ENCODE results near the gene QRICH2.
"Not testable (repeated sequence)": the region's sequence is repeated elsewhere in the genome, so short reads cannot be mapped to it uniquely, and the experiment has no call there.

Gene QRICH2

DNA sequence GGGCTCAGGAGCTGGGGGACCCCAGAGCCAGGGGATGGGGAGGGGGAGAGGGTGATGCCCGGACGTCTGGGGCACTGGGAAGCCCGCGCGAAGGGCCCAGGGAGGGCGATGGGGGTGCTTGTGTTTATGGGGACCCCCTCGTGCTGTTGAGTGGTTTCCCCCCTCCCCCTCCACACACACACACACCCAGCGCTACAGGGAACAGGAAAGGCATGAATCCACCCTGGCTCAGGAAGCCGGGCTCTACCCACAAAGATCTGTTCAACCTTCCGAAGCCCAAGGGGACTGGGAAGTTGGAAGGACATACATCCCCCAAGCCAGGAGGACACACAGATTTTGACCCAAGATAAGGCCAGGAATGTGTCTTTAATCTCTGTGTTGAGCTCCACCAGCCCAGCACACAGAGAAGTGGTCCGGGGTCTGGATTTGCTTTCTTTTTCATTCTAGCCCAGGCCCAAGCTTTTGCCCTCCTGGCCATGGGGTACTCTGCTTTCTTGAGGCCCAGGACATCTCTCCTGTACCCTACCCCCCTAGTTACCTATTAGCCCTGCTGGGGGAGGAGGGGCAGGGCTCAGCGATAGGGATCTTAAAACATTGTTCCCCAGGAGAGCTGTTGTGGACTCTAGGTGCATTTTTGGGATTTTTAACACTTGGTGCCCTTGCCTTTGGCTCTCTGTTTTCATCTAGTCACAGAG is 41.7 kb downstream of the QRICH2 start:
- no peak for DNase-seq (ENCODE audit: low read depth)

DNA sequence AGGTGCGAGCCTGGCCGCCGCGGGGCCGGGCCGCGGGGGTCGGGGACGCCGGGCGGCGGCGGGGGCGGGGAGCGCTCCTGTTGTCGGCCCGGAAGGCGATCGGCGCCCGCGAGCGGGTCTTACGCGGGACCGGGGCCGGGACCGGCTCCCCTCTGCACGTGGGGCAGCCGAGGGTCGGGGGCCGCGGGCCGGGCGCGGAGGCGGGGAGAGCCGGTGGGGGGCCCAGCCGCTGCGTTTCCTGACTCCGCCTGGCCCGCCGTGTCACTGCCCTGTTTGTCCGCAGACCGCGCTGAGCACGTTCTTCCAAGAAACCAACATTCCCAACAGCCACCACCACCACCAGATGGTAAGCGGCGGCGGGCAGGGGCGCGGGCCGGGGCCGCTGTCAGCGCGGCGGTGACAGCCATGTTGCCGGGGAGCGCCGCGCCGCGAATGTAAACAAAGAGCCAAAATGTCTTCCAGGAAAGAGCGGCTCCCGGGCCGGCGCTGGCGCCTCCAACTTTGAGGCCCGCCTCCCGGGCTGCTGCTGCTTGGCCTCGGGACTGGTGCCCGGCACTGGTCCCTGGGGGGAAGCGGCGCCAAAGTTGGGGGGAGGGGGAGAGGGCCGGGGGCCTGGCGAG is 42.3 kb downstream of the QRICH2 start:
- no peak for DNase-seq (ENCODE audit: low read depth)

DNA sequence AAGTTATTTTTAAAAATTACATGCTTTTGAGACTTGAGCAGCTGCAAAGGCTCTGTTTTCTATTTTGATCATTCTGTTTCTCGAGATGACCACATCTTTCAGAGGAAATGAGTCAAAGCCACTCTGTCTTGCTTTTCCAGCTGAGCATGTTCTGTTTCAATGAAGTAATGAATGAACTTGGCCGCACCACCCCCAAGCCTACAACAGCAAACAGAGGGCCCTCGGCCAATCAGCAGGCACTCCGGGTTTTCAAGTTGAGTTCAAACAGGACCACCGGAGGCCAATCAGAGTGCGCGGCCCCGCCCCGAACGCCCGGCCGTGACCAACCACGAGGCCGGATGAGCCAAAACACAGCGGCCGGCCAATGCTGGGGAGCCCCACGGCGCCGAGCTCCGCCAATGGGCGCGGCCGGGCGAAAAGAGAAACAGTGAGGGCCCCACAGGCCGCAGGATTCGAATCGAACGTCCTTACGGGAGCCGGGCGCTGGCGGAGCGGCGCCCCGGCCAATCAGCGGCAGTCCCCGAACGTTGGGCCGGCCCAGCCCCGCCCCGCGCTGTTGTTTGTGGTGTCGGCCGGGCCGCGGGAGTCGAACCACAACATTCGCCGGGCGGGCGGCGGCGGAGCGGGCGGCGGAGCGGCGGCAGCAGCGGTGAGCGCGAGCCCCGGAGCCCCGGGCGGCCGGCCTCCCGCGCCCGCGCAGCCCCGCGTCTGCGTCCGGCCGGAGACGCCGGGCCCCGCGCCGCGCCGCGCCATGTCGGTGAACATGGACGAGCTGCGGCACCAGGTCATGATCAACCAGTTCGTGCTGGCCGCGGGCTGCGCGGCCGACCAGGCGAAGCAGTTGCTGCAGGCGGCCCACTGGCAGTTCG is 43.1 kb downstream of the QRICH2 start, which contains the start of gene UBALD2:
Gene UBALD2 (plus strand): TSS at position 594 of the 869 bp plus-strand sequence. CDS start 158 bp downstream, at position 752.
- DNase-seq (ENCODE audit: low read depth) = peak; percentile 91

DNA sequence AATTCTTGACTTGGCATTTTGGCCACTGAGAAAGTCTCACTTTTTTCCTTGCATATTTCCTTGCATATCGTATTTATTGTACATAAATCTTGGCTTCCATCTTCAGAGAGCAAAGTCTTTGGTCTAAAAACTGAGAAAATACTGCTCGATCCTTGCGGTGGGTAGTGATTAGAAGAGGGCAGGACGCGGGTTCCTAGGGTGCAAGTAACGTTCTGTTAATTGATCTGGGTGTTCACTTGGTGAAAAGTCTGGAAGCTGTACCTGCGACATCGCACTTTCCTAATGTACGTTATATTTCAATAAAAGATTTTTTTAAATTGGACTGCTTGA is 43.7 kb downstream of the QRICH2 start:
- DNase-seq (ENCODE audit: low read depth) = no peak

DNA sequence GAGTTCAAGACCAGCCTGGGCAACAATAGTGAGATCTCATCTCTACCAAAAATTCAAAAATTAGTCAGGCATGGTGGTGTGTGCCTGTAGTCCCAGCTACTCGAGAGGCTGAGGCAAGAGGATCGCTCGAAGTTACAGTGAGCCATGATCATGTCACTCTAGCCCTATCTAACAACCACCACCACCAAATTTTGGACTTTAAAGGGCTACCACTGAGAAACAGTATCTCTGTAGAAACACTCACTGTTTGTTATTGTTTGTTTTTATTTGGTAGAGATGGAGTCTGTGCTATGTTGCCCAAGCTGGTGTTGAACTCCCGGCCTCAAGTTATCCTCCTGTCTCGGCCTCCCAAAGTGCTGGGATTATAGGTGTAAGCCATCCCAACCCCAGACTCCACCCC is 44.2 kb downstream of the QRICH2 start:
- DNase-seq (ENCODE audit: low read depth) = no peak

DNA sequence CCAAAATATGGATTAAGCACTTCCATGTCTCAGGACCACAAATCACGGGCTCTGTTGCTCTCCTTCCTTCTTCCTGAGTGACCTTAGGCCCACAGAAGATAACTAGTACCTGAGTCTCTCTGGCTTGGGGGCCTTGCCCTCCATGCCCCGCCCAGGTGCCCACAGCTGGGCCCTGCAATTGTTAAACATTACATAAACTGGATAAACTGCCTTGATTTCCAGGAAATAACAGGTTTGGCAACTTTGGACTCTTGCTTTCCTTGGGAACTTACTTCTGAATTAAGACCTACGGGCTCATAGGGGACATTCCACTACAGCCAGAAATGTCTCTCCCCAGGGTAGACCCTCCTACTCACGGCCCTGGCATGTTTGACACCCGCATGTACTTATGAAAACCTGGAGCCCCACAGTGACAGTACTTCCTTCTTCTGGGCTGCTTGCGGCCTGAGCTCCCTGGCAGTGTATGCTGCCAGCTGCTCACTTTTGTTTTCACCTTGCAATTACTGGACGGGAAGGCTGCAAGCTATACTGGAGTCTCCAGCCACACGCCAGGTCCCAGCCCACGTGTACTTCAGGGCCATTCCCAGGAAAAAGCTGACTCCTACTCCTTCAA is 45.2 kb downstream of the QRICH2 start:
- no peak for DNase-seq (ENCODE audit: low read depth)

DNA sequence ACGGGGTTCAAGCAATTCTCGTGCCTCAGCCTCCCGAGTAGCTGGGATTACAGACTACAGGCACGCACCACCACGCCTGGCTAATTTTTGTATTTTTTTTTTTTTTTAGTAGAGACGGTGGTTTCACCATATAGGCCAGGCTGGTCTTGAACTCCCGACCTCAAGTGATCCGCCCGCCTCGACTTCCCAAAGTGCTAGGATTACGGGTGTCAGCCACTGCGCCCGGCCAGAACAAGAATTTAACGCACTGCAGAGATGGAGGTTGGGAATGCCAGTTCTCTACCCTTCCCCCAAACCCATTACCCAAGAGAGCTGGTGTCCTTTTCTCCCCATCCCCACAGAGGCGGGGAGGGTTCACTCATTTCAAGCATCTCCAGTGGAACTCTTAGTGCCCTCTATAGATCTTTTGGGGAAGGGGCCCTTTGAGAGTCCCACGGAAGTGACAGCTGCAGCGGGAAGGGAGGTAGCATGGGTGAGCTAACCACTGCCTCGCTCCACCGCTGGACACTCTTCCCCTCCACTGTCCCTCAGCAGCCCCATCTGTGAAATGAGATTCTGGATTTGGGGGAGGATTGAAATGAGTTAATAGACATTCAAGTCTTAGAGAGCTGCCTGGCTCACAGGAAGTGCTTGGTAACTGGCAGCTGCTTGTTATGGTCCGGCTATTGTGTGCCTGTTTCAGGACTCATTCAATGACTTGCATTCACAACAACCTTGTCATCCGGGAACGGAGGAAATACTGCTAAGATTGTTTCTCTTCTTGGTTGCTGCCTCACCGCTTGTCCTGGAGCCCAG is 46.5 kb downstream of the QRICH2 start:
- no peak for DNase-seq (ENCODE audit: low read depth)

DNA sequence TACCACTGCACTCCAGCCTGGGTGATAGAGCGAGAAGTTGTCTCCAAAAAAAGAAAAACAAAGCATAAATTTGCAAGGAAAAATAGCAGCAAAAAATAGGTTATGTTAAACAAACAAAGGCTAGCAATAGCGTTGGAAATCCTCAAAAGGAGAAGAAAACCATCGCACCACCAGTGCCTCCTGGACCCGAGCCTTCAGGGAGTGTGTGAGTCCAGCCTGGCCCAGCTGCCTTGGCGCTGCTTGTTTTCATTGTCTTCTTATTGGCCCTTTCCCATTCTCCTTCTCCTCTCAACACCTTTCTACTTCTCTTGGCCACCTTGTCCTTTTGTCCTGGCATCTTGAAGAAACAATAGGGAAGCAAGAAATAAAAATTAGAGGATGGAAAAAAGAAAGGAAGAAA is 47.4 kb downstream of the QRICH2 start:
- DNase-seq (ENCODE audit: low read depth) = no peak

DNA sequence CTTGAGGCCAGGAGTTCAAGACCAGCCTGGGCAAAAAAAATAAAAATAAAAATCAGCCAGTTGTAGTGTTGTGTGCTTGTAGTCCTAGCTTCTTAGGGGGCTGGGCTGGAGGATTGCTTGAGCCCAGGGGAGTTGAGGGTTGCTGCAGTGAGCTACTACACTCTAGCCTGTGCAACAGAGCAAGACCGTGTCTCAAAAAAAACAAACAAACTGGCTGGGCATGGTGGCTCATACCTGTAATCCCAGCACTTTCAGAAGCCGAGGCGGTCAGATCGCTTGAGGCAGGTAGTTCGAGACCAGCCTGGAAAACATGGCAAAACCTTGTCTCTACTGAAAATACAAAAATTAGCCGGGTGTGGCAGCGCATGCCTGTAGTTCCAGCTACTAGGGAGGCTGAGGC is 47.9 kb downstream of the QRICH2 start:
- DNase-seq (ENCODE audit: low read depth) = no peak

DNA sequence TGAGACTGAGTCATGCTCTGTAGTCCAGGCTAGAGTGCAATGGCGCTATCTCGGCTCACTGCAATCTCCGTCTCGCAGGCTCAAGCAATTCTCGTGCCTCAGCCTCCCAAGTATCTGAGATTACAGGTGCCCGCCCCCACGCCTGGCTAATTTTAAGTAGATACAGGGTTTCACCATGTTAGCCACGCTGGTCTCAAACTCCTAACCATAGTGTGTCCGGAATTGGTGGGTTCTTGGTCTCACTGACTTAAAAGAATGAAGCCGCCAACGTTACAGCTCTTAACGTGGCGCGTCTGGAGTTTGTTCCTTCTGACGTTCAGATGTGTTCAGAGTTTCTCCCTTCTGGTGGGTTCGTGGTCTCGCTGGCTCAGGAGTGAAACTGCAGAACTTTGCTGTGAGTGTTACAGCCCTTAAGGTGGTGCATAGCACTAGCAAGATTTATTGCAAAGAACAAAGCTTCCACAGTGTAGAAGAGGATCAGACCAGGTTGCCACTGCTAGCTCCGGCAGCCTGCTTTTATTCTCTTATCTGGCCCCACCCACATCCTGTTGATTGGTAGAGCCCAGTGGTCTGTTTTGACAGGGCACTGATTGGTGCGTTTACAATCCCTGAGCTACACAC is 51.5 kb downstream of the QRICH2 start:
- DNase-seq (ENCODE audit: low read depth) = not testable (repeated sequence)

DNA sequence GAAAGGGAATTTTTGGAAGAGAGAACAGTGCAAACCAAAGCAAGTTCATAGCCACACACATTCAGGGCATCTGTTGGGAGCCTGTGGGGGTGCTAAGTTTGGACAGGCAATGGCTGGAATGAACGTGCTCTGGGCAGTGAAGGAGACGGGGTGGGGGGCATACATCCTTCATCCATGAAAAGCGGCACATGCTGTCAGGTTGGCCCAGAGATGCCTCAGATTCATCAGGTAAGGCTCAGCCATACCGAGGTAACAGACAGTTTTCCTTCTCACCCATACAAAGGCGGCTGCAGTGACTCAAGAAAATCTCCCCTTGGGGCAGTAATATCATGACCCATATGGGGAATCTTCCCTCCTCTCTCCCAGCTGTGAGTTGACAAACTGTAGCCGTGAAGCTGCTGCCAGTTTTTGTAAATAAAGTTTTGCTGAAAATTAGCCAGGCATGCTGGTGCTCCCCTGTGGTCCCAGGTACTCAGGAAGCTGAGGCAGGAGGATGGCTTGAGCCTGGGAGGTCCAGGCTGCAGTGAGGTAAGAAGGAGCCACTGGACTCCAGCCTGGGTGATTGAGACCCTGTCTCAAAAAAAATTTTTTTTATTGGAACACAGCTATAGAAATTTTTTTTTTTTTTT is 52.2 kb downstream of the QRICH2 start:
- no peak for DNase-seq (ENCODE audit: low read depth)

DNA sequence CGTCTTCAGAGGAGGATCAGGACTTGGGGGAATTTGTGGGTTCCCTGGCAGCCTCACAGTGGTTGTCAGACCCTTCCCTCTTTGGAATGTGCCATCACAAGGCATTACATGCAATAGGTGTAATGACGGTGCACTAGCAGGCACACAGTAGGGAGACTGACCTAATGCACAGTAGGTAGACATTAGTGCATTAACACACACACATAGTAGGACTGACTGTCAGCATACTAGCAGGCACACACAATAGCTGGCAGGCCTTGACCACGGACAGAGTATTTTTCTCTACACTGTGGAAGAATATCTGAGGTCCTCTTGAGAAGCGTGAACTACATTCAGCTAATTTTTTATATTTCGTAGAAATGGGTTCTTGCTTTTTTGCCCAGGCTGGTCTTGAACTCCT is 53.8 kb downstream of the QRICH2 start:
- no peak for DNase-seq (ENCODE audit: low read depth)

DNA sequence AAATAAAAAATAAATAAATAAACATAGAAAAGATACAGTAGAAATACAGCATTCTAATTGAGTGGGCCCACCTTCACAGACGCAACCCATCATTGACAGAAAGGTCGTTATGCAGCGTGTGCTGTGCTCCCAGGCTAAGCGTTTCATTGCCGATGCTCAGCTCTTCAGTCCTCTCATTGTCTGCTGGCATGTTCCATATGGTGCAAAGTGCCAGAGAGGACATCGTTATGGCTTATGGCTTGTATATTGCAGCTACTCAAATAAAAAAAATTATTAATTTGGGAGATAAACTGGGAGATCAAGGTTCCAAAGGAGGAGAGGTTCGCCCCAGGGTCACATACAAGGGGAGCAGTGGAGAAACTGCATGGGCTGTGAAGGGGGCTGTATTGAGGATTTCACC is 54.2 kb downstream of the QRICH2 start:
- DNase-seq (ENCODE audit: low read depth) = no peak

DNA sequence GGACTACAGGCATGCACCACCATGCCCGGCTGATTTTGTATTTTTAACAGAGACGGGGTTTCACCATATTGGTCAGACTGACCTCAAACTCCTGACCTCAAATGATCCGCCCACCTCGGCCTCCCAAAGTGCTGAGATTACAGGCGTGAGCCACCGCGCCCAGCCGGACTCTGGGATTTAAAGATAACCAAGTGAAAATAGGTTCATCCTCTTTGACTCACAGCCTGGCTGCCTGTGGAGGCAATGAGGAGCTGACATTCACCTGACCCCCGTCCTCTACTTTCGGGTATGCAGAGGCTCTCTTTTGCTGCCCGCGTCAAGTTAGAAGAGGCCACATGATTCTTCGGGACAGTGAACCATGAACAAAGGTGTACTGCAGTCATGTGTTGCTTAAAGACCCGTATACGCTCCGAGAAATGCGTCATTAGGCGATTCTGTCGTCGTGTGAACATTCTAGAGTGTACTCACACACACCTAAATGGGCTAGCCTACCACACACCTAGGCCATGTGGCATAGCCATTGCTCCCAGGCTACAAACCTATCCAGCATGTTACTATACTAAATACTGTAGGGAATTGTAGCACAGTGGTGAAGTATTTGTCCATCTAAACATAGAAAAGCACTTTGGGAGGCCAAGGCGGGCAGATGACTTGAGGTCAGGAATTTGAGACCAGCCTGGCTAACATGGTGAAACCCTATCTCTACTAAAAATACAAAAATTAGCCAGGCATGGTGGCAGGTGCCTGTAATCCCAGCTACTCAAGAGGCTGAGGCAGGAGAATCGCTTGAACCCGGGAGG is 54.9 kb downstream of the QRICH2 start:
- DNase-seq (ENCODE audit: low read depth) = not testable (repeated sequence)

DNA sequence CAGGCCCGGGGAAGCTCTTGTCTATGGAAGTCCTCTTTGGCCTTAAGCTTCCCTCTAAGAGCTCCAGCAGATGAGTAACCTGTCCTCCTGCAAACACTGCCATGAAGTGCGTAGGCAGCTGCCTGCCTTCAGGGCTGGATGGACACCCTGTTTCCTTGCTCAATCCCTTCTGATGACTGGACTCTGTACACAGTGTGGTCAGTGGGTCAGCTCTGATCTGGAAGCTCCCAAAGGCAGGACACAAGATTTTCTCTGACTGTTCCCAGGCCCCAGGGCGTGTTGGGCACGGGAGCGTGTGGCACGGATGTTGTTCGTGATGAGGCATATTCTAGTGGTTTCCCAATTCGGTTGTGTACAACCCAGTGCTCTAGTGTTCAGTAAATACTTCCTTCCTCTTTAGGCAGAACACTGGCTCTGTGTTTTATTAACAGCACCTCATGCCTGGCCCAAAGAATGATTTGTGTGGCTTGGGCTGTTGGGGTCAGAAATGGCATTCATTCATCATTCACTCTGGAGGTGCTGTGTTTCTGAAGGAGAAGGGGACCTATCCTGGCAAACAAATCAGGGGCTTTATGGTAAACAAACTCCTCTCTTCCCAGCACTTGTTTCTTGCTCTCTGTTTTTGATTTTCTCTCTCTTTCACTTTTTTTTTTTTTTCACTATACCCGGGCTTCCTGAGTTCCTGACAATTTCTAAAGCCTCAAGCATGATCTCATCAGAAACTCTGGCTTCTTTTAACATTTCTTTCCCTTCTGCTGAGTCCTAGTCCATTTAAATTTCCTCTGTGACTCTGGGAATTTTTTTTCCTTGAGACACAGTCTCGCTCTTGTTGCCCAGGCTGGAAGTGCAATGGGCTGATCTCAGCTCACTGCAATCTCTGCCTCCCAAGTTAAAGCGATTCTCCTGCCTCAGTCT is 55.8 kb downstream of the QRICH2 start:
- DNase-seq (ENCODE audit: low read depth) = no peak

DNA sequence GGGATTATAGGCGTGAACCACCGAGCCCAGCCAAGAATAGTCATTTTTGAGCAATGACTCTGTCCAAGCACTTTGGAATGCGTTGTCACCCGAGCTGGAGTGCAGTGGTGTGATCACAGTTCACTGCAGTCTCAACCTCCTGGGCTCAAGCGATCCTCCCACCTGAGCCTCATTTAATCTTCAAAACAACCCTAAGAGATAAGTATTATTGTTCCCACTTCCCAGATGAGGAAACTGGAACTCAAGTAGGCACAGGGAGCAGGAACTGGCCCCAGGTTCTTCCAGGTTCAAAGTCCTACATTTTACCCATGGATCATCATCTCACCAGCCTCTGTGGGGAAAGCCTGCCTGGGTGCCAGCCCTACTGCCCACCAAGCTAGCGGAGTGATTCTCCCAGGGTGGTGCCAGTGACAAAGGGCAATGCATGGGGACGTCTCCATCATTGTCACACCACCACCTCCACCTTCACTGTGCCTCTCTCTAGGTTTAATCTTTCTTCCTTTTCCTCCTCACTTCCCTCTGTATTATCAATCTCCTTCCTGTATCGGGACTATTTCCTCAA is 56.5 kb downstream of the QRICH2 start:
- DNase-seq (ENCODE audit: low read depth) = no peak

DNA sequence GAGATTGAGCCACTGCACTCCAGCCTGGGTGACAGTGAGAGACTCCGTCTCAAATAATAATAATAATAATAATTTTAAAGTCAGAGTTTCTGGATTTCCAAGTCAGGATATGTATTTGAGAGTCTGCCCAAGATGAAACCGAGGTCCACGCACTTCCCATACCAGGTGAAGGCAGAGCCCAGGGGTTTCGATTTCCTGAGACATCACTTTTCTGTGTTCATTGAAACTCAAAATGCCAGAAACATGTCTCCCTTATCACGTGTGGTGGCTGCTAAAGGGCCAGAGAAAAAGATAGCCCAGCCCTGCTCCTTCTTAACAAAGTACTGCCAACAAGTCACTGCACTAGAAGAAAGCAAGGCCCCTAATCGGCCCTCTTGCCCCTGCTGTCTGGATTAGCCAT is 57.9 kb downstream of the QRICH2 start:
- DNase-seq (ENCODE audit: low read depth) = no peak

DNA sequence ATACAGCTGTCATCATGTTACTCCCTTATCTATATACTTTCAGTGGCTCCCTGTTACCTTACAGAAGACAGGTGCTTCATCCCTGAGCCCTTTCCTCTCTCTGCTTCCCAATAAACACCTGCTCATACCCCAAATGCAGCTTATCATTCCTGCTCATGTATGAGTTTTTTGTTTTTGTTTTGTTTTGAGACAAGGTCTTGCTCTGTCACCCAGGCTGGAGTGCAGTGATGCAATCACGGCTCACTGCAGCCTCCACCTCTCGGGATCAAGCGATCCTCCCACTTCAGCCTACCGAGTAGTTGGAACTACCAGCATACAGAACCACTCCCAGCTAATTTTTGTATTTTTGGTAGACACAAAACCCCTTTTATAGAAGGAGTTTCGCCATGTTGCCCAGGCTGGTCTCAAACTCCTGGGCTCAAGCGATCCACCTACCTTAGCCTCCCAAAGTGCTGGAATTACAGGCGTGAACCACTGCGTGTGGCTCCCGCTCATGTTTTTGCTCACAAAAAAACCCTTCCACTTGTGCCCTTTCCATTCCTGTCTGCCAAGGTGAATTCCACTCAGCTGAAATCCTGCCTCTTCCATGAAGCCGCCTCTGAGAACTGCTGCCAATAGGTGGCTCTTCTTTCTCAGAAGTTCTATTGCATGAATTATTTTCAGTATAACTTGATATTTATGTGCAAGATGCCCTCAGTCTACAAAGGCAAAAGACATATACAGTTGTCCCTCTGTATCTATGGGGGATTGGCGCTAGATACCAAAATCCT is 59.9 kb downstream of the QRICH2 start:
- no peak for DNase-seq (ENCODE audit: low read depth)

All from stimulated activated CD8-positive, alpha-beta memory T cell treated with anti-CD3 and anti-CD28 coated beads, Interleukin-15, amount 100 ng/mL, for 24 hours (primary cell).